B cell (primary cell): ENCODE results near the gene ARHGAP29.

Source experiments
- EZH2 ChIP-seq: IDR thresholded peaks from 2 replicates; pipeline ENCODE4 v1.6.1; 2012; ENCODE audit warnings: borderline replicate concordance, low read depth, mild to moderate bottlenecking, moderate library complexity, low read length; ENCODE audit not compliant: insufficient read depth, poor library complexity, severe bottlenecking
- TF ChIP-seq, protein P1 (sequence below): fragments of 200-600 bp; IDR thresholded peaks from one replicate; pipeline ENCODE4 v1.8.0; 2022; ENCODE audit warnings: antibody characterized with exemption, mild to moderate bottlenecking

GRCh38 chr1:94260635-94261387 is 23.4 kb upstream of the ARHGAP29 start:
- no peak for TF ChIP-seq EZH2
- TF ChIP-seq, protein P1, sequence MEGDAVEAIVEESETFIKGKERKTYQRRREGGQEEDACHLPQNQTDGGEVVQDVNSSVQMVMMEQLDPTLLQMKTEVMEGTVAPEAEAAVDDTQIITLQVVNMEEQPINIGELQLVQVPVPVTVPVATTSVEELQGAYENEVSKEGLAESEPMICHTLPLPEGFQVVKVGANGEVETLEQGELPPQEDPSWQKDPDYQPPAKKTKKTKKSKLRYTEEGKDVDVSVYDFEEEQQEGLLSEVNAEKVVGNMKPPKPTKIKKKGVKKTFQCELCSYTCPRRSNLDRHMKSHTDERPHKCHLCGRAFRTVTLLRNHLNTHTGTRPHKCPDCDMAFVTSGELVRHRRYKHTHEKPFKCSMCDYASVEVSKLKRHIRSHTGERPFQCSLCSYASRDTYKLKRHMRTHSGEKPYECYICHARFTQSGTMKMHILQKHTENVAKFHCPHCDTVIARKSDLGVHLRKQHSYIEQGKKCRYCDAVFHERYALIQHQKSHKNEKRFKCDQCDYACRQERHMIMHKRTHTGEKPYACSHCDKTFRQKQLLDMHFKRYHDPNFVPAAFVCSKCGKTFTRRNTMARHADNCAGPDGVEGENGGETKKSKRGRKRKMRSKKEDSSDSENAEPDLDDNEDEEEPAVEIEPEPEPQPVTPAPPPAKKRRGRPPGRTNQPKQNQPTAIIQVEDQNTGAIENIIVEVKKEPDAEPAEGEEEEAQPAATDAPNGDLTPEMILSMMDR, result no peak
